Ishikawa (cell line): Measurements from ENCODE around the gene FARS2.

ENCODE experiments used
- CEBPB ChIP-seq: IDR thresholded peaks from 2 replicates; pipeline ENCODE4 v1.6.1; 2012
- CREB1 ChIP-seq: IDR thresholded peaks from 2 replicates; pipeline ENCODE4 v1.6.1; 2012; ENCODE audit warnings: low read depth
- EGR1 ChIP-seq: IDR thresholded peaks from 2 replicates; pipeline ENCODE4 v1.6.1; 2012
- EP300 ChIP-seq: IDR thresholded peaks from 2 replicates; pipeline ENCODE4 v1.6.1; 2012; ENCODE audit warnings: borderline replicate concordance
- FOXM1 ChIP-seq: IDR thresholded peaks from 2 replicates; pipeline ENCODE4 v1.6.1; 2012; ENCODE audit warnings: low read depth, borderline replicate concordance
- MAX ChIP-seq: IDR thresholded peaks from 2 replicates; pipeline ENCODE4 v1.6.1; 2012
- NFIC ChIP-seq: IDR thresholded peaks from 2 replicates; pipeline ENCODE4 v1.6.1; 2012
- RAD21 ChIP-seq: IDR thresholded peaks from 2 replicates; pipeline ENCODE4 v1.6.1; 2012; ENCODE audit warnings: low read depth
- REST ChIP-seq: IDR thresholded peaks from 2 replicates; pipeline ENCODE4 v1.6.1; 2012; ENCODE audit warnings: low read depth, mild to moderate bottlenecking
- TAF1 ChIP-seq: IDR thresholded peaks from 2 replicates; pipeline ENCODE4 v1.6.1; 2012; ENCODE audit warnings: low read depth, mild to moderate bottlenecking
- TCF12 ChIP-seq: IDR thresholded peaks from 2 replicates; pipeline ENCODE4 v1.6.1; 2012; ENCODE audit warnings: low read depth
- TEAD4 ChIP-seq: IDR thresholded peaks from 2 replicates; pipeline ENCODE4 v1.6.1; 2012
- YY1 ChIP-seq: IDR thresholded peaks from 2 replicates; pipeline ENCODE4 v1.6.1; 2012; ENCODE audit warnings: low read depth
- ZBTB7A ChIP-seq: IDR thresholded peaks from 2 replicates; pipeline ENCODE4 v1.6.1; 2012; ENCODE audit warnings: low read depth
- TF ChIP-seq, protein P1 (sequence below): IDR thresholded peaks from 2 replicates; pipeline ENCODE4 v1.6.1; 2012

Gene FARS2

DNA sequence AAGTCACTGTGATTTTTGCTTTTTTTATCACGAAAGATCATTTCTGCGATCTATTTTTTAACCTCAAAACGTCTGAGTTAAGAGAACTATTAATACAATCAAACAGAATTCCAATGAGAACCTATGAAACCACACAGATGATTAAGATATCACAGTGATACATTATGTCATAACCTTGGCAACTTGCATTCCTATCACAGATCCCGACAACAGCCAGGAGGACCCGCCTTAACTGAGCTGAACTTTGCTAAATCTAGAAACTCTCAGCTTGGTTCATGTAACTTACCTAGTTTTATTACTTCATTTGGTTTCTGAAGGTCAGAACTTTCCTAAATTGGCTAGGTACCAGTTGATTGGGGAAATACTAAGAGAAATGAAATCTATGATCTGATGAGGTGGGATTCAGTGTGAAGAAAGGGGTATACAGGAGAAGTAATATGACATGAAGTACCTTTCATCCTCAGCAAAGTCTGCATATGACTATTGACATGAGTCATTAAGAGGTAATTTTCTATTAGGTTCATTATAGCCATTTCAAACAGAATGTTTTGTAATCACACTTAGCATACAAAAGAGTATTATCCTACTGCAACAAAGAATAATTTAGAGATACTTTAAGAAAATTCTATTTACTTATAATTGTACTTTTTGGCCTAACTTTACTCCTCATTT is 11.7 kb upstream of the FARS2 start:
- no peak for TF ChIP-seq YY1
- no peak for TF ChIP-seq TAF1

DNA sequence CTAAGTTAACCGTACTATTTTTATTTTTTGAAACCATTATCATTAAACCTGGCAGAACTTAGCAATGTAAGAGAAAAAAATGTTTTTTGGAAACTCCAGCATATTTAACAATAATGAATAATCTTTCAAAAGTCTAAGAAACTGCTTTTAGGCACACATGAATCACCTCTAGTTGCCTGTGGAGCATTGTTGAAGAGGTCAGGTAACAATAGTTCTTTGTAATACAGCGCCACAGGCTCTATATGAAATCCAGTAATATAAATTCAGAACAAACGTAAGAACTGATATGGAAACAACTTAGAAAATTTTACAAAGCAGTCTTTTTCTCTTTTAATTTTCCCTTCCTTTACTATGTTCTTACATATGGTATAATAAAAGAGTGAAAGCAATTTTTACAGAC is 10.9 kb upstream of the FARS2 start:
- TF ChIP-seq CEBPB (no peak), EGR1 (no peak), REST (no peak), TCF12 (no peak), TEAD4 (no peak), MAX (no peak), CREB1 (no peak), EP300 (no peak), NFIC (no peak), TAF1 (no peak), RAD21 (no peak), ZBTB7A (no peak), YY1 (no peak), FOXM1 (no peak)
- TF ChIP-seq, protein P1, sequence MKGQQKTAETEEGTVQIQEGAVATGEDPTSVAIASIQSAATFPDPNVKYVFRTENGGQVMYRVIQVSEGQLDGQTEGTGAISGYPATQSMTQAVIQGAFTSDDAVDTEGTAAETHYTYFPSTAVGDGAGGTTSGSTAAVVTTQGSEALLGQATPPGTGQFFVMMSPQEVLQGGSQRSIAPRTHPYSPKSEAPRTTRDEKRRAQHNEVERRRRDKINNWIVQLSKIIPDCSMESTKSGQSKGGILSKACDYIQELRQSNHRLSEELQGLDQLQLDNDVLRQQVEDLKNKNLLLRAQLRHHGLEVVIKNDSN, result no peak

GRCh38 chr6:5250911-5251310 is 10.4 kb upstream of the FARS2 start:
- TF ChIP-seq TAF1 (no peak), YY1 (no peak), MAX (no peak), RAD21 (no peak), TEAD4 (no peak)

- TF ChIP-seq TCF12, result no peak
- no peak for TF ChIP-seq MAX
- TF ChIP-seq FOXM1, result no peak
- no peak for TF ChIP-seq ZBTB7A
- no peak for TF ChIP-seq YY1
- no peak for TF ChIP-seq CREB1
- TF ChIP-seq CEBPB, result no peak
- no peak for TF ChIP-seq REST
- TF ChIP-seq EGR1, result no peak
- TF ChIP-seq TAF1, result no peak
- no peak for TF ChIP-seq NFIC
These were observed 4.4 kb upstream of the FARS2 start for GRCh38 chr6:5256952-5257351.

DNA sequence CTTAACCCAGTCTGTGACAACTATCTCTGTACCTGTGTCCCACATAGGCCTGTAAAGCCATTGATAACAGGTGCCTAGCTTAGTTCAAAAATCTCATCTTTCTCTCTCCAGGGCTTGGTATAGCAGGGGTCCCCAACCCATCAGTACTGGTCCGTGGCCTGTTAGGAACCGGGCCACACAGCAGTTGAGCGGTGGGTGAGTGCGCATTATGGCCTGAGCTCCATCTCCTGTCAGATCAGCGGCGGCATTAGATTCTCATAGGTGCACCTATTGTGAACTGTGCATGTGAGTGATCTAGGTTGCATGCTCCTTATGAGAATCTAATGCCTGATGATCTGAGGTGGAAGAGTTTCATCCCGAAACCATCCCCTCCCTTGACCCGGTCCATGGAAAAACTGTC is 3.9 kb upstream of the FARS2 start:
- TF ChIP-seq CREB1 (no peak), EP300 (no peak), MAX (no peak), EGR1 (no peak), RAD21 (no peak), YY1 (no peak)

- TF ChIP-seq EP300 (no peak), YY1 (no peak), TAF1 (no peak), ZBTB7A (no peak), REST (no peak), EGR1 (no peak), CEBPB (no peak), TCF12 (no peak), CREB1 (no peak), TEAD4 (no peak), MAX (no peak), RAD21 (no peak)
- TF ChIP-seq, protein P1, result no peak
These were observed 1.9 kb upstream of the FARS2 start for GRCh38 chr6:5259428-5259827.
